HG03064 (cell line): ENCODE measurements around the gene HAO2.
"Not testable (repeated sequence)": the region's sequence is repeated elsewhere in the genome, so short reads cannot be mapped to it uniquely, and the experiment has no call there.

Source experiments
- ATAC-seq: cut with Tn5 transposase; IDR thresholded peaks from one replicate; pipeline ENCODE4 v1.9.1; 2021; ENCODE audit warnings: low read depth; ENCODE audit not compliant: unreplicated experiment

Gene HAO2

DNA sequence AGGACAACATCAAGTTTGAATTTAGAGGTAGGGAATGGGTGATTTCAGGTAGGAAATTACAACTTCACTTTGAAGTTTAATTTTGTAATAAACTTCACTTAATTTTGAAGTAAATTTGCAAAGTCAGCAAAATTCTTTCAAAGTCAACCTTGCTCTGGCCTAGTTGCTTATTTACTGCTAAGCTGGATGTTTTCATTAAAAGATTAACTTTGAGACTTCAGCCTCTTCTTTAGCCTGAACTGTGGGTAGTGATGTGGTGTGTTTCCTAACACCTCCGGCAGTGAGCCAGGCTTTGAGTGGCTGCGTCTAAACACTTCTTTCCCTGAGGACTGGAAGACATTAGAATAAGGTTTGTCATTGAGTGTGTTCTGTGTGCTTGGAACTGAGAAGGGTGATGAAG lies at the start of gene HAO2:
TSS of gene HAO2 (plus strand) at position 232 of the 400 bp plus-strand sequence. CDS start 12,301 bp downstream, outside the sequence.
- ATAC-seq = no peak

GRCh38 chr1:119320100-119320499 lies 48.5 kb upstream of the HAO2 start:
- ATAC-seq = no peak

- no peak for ATAC-seq
Measured at GRCh38 chr1:119321666-119322419, 46.7 kb upstream of the HAO2 start.

- peak; percentile 69 for ATAC-seq
Measured at GRCh38 chr1:119323216-119323982, 45.2 kb upstream of the HAO2 start.

GRCh38 chr1:119324198-119324597 lies 44.4 kb upstream of the HAO2 start:
- no peak for ATAC-seq

DNA sequence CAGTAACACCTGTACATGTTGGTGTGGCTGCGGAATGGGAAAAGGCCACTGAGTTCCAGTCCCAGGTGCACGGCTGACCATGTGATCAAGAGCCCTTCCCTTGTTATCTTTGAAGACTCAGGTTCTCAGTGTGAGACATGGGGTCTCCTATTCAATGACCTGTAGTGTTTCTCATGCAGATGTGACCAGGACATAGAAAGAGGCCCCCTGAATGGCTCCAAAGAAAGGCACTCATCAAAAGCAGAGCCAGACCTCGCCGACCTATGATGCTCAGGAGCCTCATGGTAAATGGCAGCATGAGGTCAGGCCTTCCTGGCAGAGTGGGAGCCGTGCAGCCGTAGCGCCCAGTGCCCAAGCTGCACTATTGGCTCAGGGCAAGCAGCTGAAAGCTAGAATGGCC lies 42.3 kb upstream of the HAO2 start:
- ATAC-seq = no peak

DNA sequence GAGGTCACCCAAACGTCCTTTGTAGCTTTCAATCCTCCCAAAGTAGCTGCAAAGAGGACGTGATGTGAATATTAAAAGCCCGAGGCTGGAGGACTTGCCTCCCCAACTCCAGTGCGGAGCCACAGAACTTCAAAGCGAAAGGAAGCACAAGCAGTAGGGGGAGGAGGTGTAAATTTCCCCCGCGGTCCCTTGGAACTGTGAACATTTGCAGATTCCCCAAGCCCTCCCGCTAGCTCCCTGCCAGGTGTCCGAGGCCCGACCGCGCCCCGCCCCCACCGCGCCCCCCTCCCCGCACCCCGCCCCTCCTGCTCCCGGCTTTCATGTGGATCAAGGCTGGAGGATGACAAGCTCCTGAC lies 41.5 kb upstream of the HAO2 start:
- no peak for ATAC-seq

GRCh38 chr1:119327450-119328155 lies 41.0 kb upstream of the HAO2 start:
- ATAC-seq = no peak

- no peak for ATAC-seq
Measured at GRCh38 chr1:119329541-119330461, 38.8 kb upstream of the HAO2 start.

- ATAC-seq = no peak
Measured at GRCh38 chr1:119330466-119331189, 38.0 kb upstream of the HAO2 start.

- no peak for ATAC-seq
Measured at GRCh38 chr1:119331190-119331515, 37.4 kb upstream of the HAO2 start.

GRCh38 chr1:119331915-119332314 lies 36.7 kb upstream of the HAO2 start:
- no peak for ATAC-seq

DNA sequence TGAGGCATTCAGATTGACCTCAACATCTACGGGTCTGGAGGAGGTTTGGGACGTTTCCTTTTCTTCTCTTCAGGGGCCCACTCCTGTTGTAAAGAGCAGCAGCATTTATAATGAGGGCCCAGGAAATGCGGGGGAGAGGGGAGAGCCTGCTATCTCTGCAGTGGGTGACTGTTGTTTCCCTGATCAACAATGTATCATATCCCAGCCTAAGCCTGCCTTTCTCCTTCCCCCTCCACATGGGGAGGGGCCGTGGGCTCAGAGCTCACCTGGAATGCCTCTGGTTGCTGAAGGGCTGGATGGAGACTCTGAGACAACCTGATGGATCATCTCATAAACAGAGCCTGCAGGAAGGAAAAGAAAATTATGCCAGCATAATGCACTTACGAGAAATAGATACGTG lies 36.0 kb upstream of the HAO2 start:
- no peak for ATAC-seq

DNA sequence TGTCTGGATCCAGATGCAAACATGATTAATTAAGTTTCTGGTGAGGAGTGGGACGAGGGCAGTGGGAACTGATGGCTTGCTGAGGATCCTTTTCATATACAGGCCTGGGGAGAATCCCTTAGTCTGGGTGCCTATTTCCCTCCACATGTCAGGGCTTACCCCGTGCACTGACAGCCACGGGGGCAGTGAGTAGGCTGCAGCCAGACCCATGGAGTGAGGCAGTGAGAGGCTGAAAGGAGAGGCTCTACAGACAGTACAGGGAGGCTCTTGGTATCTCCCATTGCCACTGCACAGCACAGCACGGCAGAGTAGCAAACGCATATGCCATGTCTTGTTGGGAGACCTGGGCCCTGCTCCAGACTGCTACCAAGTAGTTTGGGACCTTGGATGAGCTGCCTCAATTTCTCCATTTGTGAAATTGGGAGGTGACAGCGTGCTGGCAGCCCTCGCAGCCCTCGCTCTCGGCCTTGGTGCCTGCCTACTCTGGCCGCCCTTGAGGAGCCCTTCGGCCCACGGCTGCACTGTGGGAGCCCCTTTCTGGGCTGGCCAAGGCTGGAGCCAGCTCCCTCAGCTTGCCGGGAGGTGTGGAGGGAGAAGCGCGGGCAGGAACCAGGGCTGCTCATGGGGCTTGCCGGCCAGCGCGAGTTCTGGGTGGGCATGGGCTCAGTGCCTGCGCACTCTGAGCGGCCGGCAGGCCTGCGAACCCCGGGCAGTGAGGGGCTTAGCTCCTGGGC lies 35.3 kb upstream of the HAO2 start:
- no peak for ATAC-seq

GRCh38 chr1:119333897-119334250 lies 34.7 kb upstream of the HAO2 start:
- ATAC-seq = not testable (repeated sequence)

- ATAC-seq = no peak
Measured at GRCh38 chr1:119336848-119337247, 31.7 kb upstream of the HAO2 start.

DNA sequence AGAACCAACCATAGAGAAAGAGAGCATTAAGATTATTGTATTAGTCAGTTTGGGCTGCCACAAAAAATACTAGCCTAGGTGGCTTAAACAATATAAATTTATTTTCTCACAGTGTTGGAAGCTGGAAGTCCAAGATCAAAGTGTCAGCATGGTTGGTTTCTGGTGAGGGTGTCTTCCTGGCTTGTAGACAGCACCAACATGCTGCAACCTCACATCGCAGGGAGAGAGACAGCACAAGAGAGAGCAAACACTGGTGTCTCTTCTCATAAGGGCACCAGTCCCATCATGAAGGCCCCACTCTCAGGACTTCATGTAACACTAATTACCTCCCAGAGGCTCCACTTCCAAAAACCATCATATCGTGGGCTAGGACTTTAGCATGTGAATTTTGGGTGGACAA lies 30.6 kb upstream of the HAO2 start:
- ATAC-seq = no peak

GRCh38 chr1:119338757-119339156 lies 29.8 kb upstream of the HAO2 start:
- no peak for ATAC-seq

DNA sequence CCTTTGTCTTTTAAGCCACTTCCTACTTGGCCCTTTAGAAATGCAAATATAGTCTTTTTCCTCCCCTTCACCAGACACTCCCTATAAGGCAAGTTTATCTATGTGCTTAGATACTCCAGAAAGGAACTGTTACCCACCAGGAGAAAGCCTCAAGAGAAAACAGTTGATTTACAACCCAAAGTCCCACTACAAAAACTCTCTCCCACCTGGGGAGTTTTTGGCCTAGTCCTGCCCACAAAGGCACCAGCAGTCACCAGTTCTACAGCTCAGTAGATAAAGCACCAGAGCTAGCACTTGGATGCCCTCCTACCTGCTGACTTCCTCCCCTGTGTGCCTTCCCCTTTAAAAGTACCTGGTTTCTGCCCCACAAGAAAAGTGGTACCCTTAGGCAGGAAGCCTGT lies 27.7 kb upstream of the HAO2 start:
- no peak for ATAC-seq
